OCI-LY7 (cell line): ENCODE measurements around the gene NOTCH3. TPM values are rescaled to one million over a fixed set of nuclear protein-coding genes. Genes with fewer than 3 reads are reported as not detected.

ENCODE experiments used
- BruUV-seq: library from RNA; stranded (reverse); fragments of 400-500 nt; replicated peaks from 2 replicates; lab custom pipeline; 2021; lab: Mats Ljungman, UMichigan
- CTCF ChIA-PET: fragments of 300-600 bp; sonication (Branson Sonifier 250); formaldehyde crosslinking; loops from one replicate; lab custom pipeline; 2022; ENCODE audit warnings: antibody characterized with exemption; ENCODE audit not compliant: unreplicated experiment; lab: Charles Lee
- POLR2A ChIA-PET: fragments of 300-600 bp; sonication (Branson Sonifier 250); formaldehyde crosslinking; loops from one replicate; lab custom pipeline; 2022; ENCODE audit warnings: antibody characterized with exemption; lab: Charles Lee
- DNase-seq: peaks from one replicate; pipeline ENCODE4 v3.0.0-alpha.2; 2015; ENCODE audit warnings: low spot score
- H2AFZ ChIP-seq: fragments of 200-600 bp; sonication (generic), shearing (Covaris generic); 2 replicates; pipeline ENCODE4 v1.6.1; 2014; ENCODE audit warnings: mild to moderate bottlenecking, antibody characterized with exemption, low read length, moderate library complexity
- H3K27ac ChIP-seq: fragments of 200-600 bp; sonication (generic); 2 replicates; pipeline ENCODE4 v1.5.1; 2014; ENCODE audit warnings: mixed run types, low read depth, mild to moderate bottlenecking, moderate library complexity, low read length, inconsistent platforms; ENCODE audit not compliant: poor library complexity, severe bottlenecking
- H3K36me3 ChIP-seq: fragments of 200-600 bp; sonication (generic); 2 replicates; pipeline ENCODE4 v1.6.1; 2014; ENCODE audit warnings: mild to moderate bottlenecking, antibody characterized with exemption, low read length, moderate library complexity, mixed read lengths; ENCODE audit not compliant: insufficient read depth
- H3K4me1 ChIP-seq: fragments of 200-600 bp; sonication (generic); 2 replicates; pipeline ENCODE4 v1.5.1; 2014; ENCODE audit warnings: mild to moderate bottlenecking, low read length; ENCODE audit not compliant: insufficient read depth, poor library complexity, severe bottlenecking
- H3K4me2 ChIP-seq: fragments of 200-600 bp; sonication (generic); 2 replicates; pipeline ENCODE4 v1.6.1; 2014; ENCODE audit warnings: mild to moderate bottlenecking, low read length
- H3K4me3 ChIP-seq: fragments of 200-600 bp; sonication (generic); 2 replicates; pipeline ENCODE4 v1.5.1; 2014; ENCODE audit warnings: mild to moderate bottlenecking, low read depth, low read length; ENCODE audit not compliant: poor library complexity, severe bottlenecking
- H3K79me2 ChIP-seq: fragments of 200-600 bp; sonication (generic); 2 replicates; pipeline ENCODE4 v1.6.1; 2016; ENCODE audit warnings: low read depth, mild to moderate bottlenecking, low read length, moderate library complexity, mixed read lengths; ENCODE audit not compliant: insufficient read depth
- H3K9me2 ChIP-seq: fragments of 200-600 bp; sonication (generic); 2 replicates; pipeline ENCODE4 v1.6.1; 2016; ENCODE audit warnings: mild to moderate bottlenecking, low read length, mixed read lengths; ENCODE audit not compliant: insufficient read depth
- H3K9me3 ChIP-seq: fragments of 200-600 bp; sonication (generic); 2 replicates; pipeline ENCODE4 v1.6.1; 2014; ENCODE audit warnings: mild to moderate bottlenecking, mixed run types, low read length, mixed read lengths
- H4K20me1 ChIP-seq: fragments of 200-600 bp; sonication (generic); 2 replicates; pipeline ENCODE4 v1.6.1; 2014; ENCODE audit warnings: mild to moderate bottlenecking, antibody characterized with exemption, low read length, moderate library complexity, mixed read lengths; ENCODE audit not compliant: insufficient read depth
- EZH2phosphoT487 ChIP-seq: fragments of 200-600 bp; sonication (generic); IDR thresholded peaks from 2 replicates; pipeline ENCODE4 v1.6.1; 2018; ENCODE audit warnings: low read depth, borderline replicate concordance, mild to moderate bottlenecking, mixed run types, antibody characterized with exemption, low read length, moderate library complexity, mixed read lengths
- intact Hi-C: fragments of 100-400 bp; cut with micrococcal nuclease; formaldehyde crosslinking; loops from one replicate; pipeline ENCODE4 v1.10.0; 2022; ENCODE audit not compliant: unreplicated experiment
- total RNA-seq, 2 experiments: library from RNA; depleted of rRNA in 1 of 2; stranded (reverse); fragments of >200 nt in 1 of 2; shearing (Covaris generic) in 1 of 2; gene quantifications; 2 replicates each; pipeline ENCODE4 v1.2.3, GENCODE V29; 2014 to 2022
- TF ChIP-seq, protein P1 (sequence below): fragments of 200-600 bp; sonication (generic); conservative IDR thresholded peaks from 2 replicates; pipeline ENCODE4 v1.5.1; 2014; ENCODE audit warnings: mild to moderate bottlenecking, antibody characterized with exemption, low read length, moderate library complexity, mixed read lengths

NOTCH3 gene
- total RNA-seq, 2 experiments from 2014 or later = 0.25 TPM; not detected in 1

DNA sequence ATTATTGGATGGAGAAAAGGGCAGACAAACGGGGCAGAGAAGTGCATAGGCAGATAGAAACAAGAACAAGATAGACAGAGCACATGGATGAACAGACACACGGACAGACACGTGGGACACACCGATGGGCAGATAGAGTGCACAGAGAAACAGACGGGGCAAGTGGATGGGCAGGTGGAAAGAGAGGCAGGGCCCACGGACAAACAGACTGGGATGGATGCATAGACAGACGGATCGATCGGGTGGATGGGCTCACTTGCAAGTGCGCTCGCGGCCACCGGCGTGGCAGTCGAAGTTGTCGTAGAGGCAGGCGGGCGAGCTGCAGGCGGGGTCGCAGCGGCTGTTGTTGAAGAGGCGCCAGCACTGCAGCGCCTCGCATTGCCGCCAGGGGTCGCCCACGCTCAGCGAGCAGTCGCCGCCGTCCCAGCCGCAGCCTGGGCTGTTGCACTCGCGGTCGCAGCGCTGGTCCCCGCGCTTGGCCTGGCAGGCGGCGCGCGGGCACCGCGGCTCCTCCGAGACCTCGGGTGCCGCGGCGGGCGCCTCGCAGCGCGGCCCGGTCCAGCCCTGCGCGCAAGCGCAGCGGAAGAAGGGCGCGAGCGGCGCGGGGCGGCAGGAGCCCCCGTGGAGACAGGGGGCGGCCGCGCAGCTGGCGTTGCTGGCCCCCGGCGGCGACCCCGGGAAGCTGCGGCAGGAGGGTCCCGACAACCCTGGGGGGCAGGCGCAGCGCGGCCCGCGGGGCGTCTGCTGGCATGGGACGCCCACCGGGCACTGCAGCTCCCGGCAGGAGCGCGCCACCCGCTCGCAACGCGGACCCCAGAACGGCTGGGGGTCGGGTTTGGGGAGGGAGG lies 23.3 kb downstream of the NOTCH3 start:
- POLR2A ChIA-PET = interaction anchor here (0.6 kb wide), 1 partner anchor 755 kb away, joined by 3 read pairs; no protein-coding TSS in a partner anchor
- DNase-seq = peak; percentile 78
- Histone ChIP-seq H3K4me1 (no peaks in the 10 kb centered on the region), H3K79me2 (no peaks in the 10 kb centered on the region), H3K4me2 (peak overlapping the region; percentile 28; the same call in 1 of the 2 replicates), H3K9me3 (no peaks in the 10 kb centered on the region), H2AFZ (no peak overlapping the region), H4K20me1 (no peaks in the 10 kb centered on the region), H3K36me3 (no peaks in the 10 kb centered on the region), H3K9me2 (no peaks in the 10 kb centered on the region), H3K27ac (no peak overlapping the region), H3K4me3 (no peak overlapping the region)
- intact Hi-C loops = loop anchor here (1.0 to 5.0 kb wide), 3 partner anchors 70 to 379 kb away; no protein-coding TSS in a partner anchor
- TF ChIP-seq, protein P1, sequence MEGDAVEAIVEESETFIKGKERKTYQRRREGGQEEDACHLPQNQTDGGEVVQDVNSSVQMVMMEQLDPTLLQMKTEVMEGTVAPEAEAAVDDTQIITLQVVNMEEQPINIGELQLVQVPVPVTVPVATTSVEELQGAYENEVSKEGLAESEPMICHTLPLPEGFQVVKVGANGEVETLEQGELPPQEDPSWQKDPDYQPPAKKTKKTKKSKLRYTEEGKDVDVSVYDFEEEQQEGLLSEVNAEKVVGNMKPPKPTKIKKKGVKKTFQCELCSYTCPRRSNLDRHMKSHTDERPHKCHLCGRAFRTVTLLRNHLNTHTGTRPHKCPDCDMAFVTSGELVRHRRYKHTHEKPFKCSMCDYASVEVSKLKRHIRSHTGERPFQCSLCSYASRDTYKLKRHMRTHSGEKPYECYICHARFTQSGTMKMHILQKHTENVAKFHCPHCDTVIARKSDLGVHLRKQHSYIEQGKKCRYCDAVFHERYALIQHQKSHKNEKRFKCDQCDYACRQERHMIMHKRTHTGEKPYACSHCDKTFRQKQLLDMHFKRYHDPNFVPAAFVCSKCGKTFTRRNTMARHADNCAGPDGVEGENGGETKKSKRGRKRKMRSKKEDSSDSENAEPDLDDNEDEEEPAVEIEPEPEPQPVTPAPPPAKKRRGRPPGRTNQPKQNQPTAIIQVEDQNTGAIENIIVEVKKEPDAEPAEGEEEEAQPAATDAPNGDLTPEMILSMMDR = peak; percentile 80
- TF ChIP-seq EZH2phosphoT487 = no peak
- CTCF ChIA-PET = no interaction called here
- no TSS peak for BruUV-seq

DNA sequence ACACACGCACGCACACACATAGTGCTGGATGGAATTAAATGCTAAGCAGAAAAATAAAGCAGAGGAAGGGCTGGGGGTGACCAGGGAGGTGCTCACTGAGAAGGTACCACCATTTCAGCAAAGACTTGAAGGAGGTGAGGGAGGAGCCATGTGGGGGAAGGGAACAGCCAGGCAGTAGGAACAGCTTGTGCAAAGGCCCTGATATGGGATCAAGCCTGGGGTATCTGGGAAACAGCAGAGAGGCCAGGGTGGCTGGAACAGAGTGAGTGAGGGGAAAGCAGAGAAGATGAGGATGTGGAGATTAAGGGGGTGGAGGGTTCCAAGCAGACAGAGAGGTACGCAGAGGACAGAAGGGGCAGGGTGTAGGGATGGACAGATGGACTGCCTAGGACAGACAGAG lies 25.2 kb downstream of the NOTCH3 start:
- intact Hi-C loops = loop anchor here (5.0 kb wide), 2 partner anchors 72 to 87 kb away; no protein-coding TSS in a partner anchor
- DNase-seq = no peak
- POLR2A ChIA-PET = no interaction called here
- CTCF ChIA-PET = no interaction called here
- Histone ChIP-seq H3K9me2 (no peaks in the 10 kb centered on the region), H3K4me2 (no peak overlapping the region), H4K20me1 (no peaks in the 10 kb centered on the region), H3K9me3 (no peaks in the 10 kb centered on the region), H3K4me3 (no peak overlapping the region), H3K27ac (no peak overlapping the region), H3K36me3 (no peaks in the 10 kb centered on the region), H2AFZ (no peak overlapping the region), H3K79me2 (no peaks in the 10 kb centered on the region), H3K4me1 (no peaks in the 10 kb centered on the region)
- TF ChIP-seq EZH2phosphoT487 = no peak
- TF ChIP-seq, protein P1 = no peak
- no TSS peak for BruUV-seq
